Memory B cell (primary cell): ENCODE results near the gene THRB.

Experiments used
- ATAC-seq: fragments of 150-1000 bp; cut with Tn5 transposase; 2 replicates; pipeline ENCODE4 v1.10.0; 2021; ENCODE audit warnings: low read depth, mild to moderate bottlenecking, moderate library complexity
- DNase-seq, 2 donors: peaks; one replicate each; pipeline ENCODE4 v3.0.0; 2022; ENCODE audit warnings: low spot score in 2 of 2
- H3K27ac Mint-ChIP-seq: one replicate; pipeline ENCODE4 v1.8.0; 2022; ENCODE audit warnings: mild to moderate bottlenecking, moderate library complexity, mixed read lengths
- H3K27me3 Mint-ChIP-seq: one replicate; pipeline ENCODE4 v1.8.0; 2022; ENCODE audit warnings: mixed read lengths
- H3K36me3 Mint-ChIP-seq: one replicate; pipeline ENCODE4 v1.8.0; 2022; ENCODE audit warnings: mild to moderate bottlenecking, mixed read lengths
- H3K4me1 Mint-ChIP-seq: one replicate; pipeline ENCODE4 v1.8.0; 2022; ENCODE audit warnings: mixed read lengths
- H3K4me3 Mint-ChIP-seq: one replicate; pipeline ENCODE4 v1.8.0; 2022; ENCODE audit warnings: mild to moderate bottlenecking, moderate library complexity, mixed read lengths
- H3K9me3 Mint-ChIP-seq: one replicate; pipeline ENCODE4 v1.8.0; 2022; ENCODE audit warnings: mixed read lengths

Gene THRB

GRCh38 chr3:24224666-24225384 lies 269.8 kb downstream of the THRB start:
- peak; percentile 41 for ATAC-seq
- Mint-ChIP-seq H3K9me3 (no peaks in the 10 kb centered on the region), H3K4me1 (peaks cover 7% of the 10 kb centered on the region), H3K27ac (no peak overlapping the region), H3K4me3 (no peak overlapping the region), H3K27me3 (peaks cover 6% of the 10 kb centered on the region), H3K36me3 (no peaks in the 10 kb centered on the region)
- no peak for DNase-seq

- Mint-ChIP-seq H3K4me3 (no peak overlapping the region), H3K9me3 (no peaks in the 10 kb centered on the region), H3K27me3 (peaks cover 6% of the 10 kb centered on the region), H3K4me1 (peaks cover 7% of the 10 kb centered on the region), H3K36me3 (no peaks in the 10 kb centered on the region), H3K27ac (no peak overlapping the region)
- DNase-seq = no peak
- ATAC-seq = no peak
Observed at GRCh38 chr3:24222165-24222805, 272.4 kb downstream of the THRB start.

- Mint-ChIP-seq H3K4me3 (no peak overlapping the region), H3K36me3 (no peaks in the 10 kb centered on the region), H3K9me3 (no peaks in the 10 kb centered on the region), H3K27me3 (peaks cover 6% of the 10 kb centered on the region), H3K4me1 (peaks cover 7% of the 10 kb centered on the region), H3K27ac (no peak overlapping the region)
- no peak for ATAC-seq
- DNase-seq = no peak
Observed at GRCh38 chr3:24220859-24221657, 273.6 kb downstream of the THRB start.

- Mint-ChIP-seq H3K27ac (no peak overlapping the region), H3K4me3 (no peak overlapping the region), H3K4me1 (no peaks in the 10 kb centered on the region), H3K27me3 (peaks cover 3% of the 10 kb centered on the region), H3K9me3 (no peaks in the 10 kb centered on the region), H3K36me3 (no peaks in the 10 kb centered on the region)
- no peak for ATAC-seq
- no peak for DNase-seq
Observed at GRCh38 chr3:24215502-24215901, 279.1 kb downstream of the THRB start.

GRCh38 chr3:24211381-24211780 lies 283.3 kb downstream of the THRB start:
- Mint-ChIP-seq H3K36me3 (no peaks in the 10 kb centered on the region), H3K27me3 (peaks cover 4% of the 10 kb centered on the region), H3K9me3 (no peaks in the 10 kb centered on the region), H3K4me1 (no peaks in the 10 kb centered on the region), H3K4me3 (no peak overlapping the region), H3K27ac (no peak overlapping the region)
- no peak for DNase-seq
- ATAC-seq = no peak

- peaks cover 2% of the 10 kb centered on the region for H3K9me3 Mint-ChIP-seq
- no peaks in the 10 kb centered on the region for H3K4me1 Mint-ChIP-seq
- H3K36me3 Mint-ChIP-seq = no peaks in the 10 kb centered on the region
- H3K27me3 Mint-ChIP-seq = peaks cover 5% of the 10 kb centered on the region
- H3K4me3 Mint-ChIP-seq = no peak overlapping the region
- DNase-seq (no peak), ATAC-seq (no peak)
- no peak overlapping the region for H3K27ac Mint-ChIP-seq
Observed at GRCh38 chr3:24202071-24202470, 292.6 kb downstream of the THRB start.

GRCh38 chr3:24201301-24201700 lies 293.3 kb downstream of the THRB start:
- peaks cover 2% of the 10 kb centered on the region for H3K9me3 Mint-ChIP-seq
- ATAC-seq = no peak
- H3K36me3 Mint-ChIP-seq = no peaks in the 10 kb centered on the region
- H3K27ac Mint-ChIP-seq = no peak overlapping the region
- H3K4me3 Mint-ChIP-seq = no peak overlapping the region
- H3K4me1 Mint-ChIP-seq = no peaks in the 10 kb centered on the region
- DNase-seq = no peak
- peaks cover 4% of the 10 kb centered on the region for H3K27me3 Mint-ChIP-seq

- H3K27ac Mint-ChIP-seq = no peak overlapping the region
- H3K4me1 Mint-ChIP-seq = no peaks in the 10 kb centered on the region
- peaks cover 2% of the 10 kb centered on the region for H3K9me3 Mint-ChIP-seq
- no peaks in the 10 kb centered on the region for H3K36me3 Mint-ChIP-seq
- ATAC-seq (no peak), DNase-seq (no peak)
- no peak overlapping the region for H3K4me3 Mint-ChIP-seq
- peaks cover 3% of the 10 kb centered on the region for H3K27me3 Mint-ChIP-seq
Observed at GRCh38 chr3:24199775-24200247, 294.8 kb downstream of the THRB start.

GRCh38 chr3:24199300-24199699 lies 295.4 kb downstream of the THRB start:
- Mint-ChIP-seq H3K9me3 (peaks cover 2% of the 10 kb centered on the region), H3K36me3 (no peaks in the 10 kb centered on the region), H3K27me3 (peaks cover 3% of the 10 kb centered on the region), H3K27ac (no peak overlapping the region), H3K4me3 (no peak overlapping the region), H3K4me1 (no peaks in the 10 kb centered on the region)
- ATAC-seq = no peak
- DNase-seq = no peak

GRCh38 chr3:24198728-24199127 lies 295.9 kb downstream of the THRB start:
- no peaks in the 10 kb centered on the region for H3K36me3 Mint-ChIP-seq
- DNase-seq (no peak), ATAC-seq (no peak)
- no peaks in the 10 kb centered on the region for H3K4me1 Mint-ChIP-seq
- no peaks in the 10 kb centered on the region for H3K27me3 Mint-ChIP-seq
- H3K4me3 Mint-ChIP-seq = no peak overlapping the region
- peaks cover 2% of the 10 kb centered on the region for H3K9me3 Mint-ChIP-seq
- no peak overlapping the region for H3K27ac Mint-ChIP-seq

- H3K27me3 Mint-ChIP-seq = no peaks in the 10 kb centered on the region
- DNase-seq (no peak), ATAC-seq (no peak)
- H3K4me1 Mint-ChIP-seq = no peaks in the 10 kb centered on the region
- no peak overlapping the region for H3K27ac Mint-ChIP-seq
- H3K4me3 Mint-ChIP-seq = no peak overlapping the region
- no peaks in the 10 kb centered on the region for H3K36me3 Mint-ChIP-seq
- no peaks in the 10 kb centered on the region for H3K9me3 Mint-ChIP-seq
Observed at GRCh38 chr3:24197809-24198208, 296.8 kb downstream of the THRB start.

GRCh38 chr3:24196526-24196925 lies 298.1 kb downstream of the THRB start:
- no peak overlapping the region for H3K27ac Mint-ChIP-seq
- ATAC-seq = no peak
- no peaks in the 10 kb centered on the region for H3K9me3 Mint-ChIP-seq
- no peaks in the 10 kb centered on the region for H3K27me3 Mint-ChIP-seq
- H3K4me3 Mint-ChIP-seq = no peak overlapping the region
- no peak for DNase-seq
- no peaks in the 10 kb centered on the region for H3K36me3 Mint-ChIP-seq
- no peaks in the 10 kb centered on the region for H3K4me1 Mint-ChIP-seq

- DNase-seq = no peak
- no peaks in the 10 kb centered on the region for H3K4me1 Mint-ChIP-seq
- H3K9me3 Mint-ChIP-seq = no peaks in the 10 kb centered on the region
- no peak for ATAC-seq
- no peak overlapping the region for H3K27ac Mint-ChIP-seq
- no peak overlapping the region for H3K4me3 Mint-ChIP-seq
- H3K36me3 Mint-ChIP-seq = no peaks in the 10 kb centered on the region
- no peaks in the 10 kb centered on the region for H3K27me3 Mint-ChIP-seq
Observed at GRCh38 chr3:24195504-24196230, 299.0 kb downstream of the THRB start.
